C4-2B (cell line): Measurements from ENCODE around the gene CYBRD1.

ENCODE experiments used
- ZFX ChIP-seq: fragments of 450-650 bp; IDR thresholded peaks from 2 replicates; pipeline ENCODE4 v1.6.1; 2017
- TF ChIP-seq, protein P1 (sequence below): fragments of 450-650 bp; conservative IDR thresholded peaks from 2 replicates; pipeline ENCODE4 v1.5.1; 2017; ENCODE audit warnings: mild to moderate bottlenecking

DNA sequence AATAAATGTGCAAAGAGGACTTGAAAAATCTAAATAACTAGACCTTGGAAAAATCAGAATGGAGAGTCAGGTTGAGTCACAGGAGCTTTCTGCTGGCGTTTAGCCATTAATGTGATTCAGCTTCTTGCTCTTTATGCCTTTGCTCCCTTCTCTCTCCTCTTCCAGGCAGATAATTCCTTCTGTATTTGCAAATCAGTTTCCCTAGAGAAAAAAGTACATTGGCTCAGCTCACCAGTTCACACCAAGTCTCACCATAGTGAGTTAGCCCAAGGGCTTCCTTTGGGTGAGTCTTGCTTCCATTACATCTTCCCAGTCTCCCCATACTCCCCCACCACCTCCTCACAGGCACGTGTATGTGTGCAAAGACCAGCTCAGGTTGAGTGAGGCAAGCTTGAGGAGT is 73.6 kb downstream of the CYBRD1 start:
- TF ChIP-seq, protein P1, sequence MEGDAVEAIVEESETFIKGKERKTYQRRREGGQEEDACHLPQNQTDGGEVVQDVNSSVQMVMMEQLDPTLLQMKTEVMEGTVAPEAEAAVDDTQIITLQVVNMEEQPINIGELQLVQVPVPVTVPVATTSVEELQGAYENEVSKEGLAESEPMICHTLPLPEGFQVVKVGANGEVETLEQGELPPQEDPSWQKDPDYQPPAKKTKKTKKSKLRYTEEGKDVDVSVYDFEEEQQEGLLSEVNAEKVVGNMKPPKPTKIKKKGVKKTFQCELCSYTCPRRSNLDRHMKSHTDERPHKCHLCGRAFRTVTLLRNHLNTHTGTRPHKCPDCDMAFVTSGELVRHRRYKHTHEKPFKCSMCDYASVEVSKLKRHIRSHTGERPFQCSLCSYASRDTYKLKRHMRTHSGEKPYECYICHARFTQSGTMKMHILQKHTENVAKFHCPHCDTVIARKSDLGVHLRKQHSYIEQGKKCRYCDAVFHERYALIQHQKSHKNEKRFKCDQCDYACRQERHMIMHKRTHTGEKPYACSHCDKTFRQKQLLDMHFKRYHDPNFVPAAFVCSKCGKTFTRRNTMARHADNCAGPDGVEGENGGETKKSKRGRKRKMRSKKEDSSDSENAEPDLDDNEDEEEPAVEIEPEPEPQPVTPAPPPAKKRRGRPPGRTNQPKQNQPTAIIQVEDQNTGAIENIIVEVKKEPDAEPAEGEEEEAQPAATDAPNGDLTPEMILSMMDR: no peak
- TF ChIP-seq ZFX: no peak
